Measurements from ENCODE around the gene RPL32.

Gene RPL32

DNA sequence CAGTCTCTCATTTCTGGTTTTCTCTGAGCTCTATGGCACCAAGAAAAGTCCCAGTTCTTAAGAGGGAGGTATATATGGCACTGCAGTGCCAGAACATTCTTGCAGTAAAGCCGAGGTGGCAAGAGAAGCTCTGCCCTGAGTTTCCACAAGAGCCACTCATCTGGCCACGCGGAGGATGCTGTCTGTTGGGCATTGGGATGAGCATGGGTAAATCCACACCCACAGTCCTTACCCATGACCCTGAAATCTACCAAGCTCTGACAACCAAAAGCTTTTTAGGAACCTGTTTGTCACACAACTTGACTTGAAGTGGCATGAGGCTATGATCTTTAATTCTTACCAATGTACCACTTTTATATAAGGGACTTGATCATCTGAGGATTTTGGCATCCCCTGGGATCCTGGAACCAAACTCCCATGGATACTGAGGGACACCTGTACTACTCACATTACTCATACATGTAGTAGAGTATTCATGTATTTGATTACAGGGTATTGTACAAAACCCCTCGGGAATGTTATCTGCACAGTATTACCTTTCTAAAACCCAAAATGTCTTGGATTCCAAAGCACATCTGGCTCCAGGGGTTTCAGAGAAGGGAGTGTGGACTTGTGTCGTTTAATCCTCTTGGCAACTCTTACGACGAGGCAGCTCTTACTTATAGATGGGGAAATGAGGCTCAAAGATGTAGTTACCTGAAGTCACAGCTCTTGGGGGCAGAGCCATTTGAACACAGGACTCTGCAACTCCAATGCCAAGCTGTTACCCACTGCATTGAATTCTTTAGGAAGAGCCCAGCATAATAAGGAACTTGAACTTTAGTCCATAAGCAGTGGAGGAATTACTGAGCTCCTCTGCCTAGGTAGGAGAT is 8.8 kb downstream of the RPL32 start:
- no peak for DNase-seq

DNA sequence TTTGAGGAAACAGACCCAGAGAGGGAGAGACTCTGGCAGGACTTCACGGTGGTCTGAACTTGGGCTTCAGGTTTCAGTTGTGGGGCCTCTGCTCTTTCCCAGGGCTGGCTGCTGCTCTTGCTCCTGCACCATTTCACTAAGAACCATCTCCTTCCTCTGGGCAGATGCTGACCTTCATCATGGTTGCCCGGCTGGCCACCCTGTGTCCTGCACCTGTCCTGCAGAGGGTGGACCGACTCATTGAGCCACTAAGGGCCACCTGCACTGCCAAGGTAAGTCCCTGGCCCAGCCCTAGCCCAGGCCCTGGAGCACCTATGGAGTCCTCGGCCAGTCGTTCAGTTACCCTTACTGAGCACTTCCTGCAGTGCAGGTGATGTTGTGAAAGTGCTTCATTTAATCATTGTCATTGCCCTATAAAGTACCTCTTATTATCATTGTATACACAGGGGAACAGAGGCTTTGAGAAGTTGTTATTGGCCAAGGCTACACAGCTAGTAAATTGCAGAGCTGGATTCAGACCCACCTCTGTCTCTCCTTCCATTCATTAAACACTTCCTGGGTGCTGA is 10.0 kb downstream of the RPL32 start:
- DNase-seq: no peak

DNA sequence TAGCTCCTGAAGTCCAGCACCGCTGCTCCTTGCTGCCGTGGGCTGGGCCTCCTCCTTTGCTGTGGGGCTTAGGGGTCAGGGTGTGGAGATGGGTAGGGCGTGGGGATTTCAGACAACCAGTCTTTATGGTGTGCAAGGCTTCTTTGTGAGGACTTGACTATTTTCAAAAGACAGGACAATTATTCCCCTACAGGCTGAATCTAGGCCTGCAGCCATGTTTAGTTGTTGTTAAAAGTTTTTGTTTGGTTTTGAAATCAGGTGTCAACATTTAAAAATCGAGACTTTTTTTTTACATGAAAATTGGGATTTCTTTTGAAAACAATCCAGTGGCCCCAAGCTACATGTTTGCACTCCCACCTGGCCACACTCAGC is 10.6 kb downstream of the RPL32 start:
- no peak for DNase-seq

DNA sequence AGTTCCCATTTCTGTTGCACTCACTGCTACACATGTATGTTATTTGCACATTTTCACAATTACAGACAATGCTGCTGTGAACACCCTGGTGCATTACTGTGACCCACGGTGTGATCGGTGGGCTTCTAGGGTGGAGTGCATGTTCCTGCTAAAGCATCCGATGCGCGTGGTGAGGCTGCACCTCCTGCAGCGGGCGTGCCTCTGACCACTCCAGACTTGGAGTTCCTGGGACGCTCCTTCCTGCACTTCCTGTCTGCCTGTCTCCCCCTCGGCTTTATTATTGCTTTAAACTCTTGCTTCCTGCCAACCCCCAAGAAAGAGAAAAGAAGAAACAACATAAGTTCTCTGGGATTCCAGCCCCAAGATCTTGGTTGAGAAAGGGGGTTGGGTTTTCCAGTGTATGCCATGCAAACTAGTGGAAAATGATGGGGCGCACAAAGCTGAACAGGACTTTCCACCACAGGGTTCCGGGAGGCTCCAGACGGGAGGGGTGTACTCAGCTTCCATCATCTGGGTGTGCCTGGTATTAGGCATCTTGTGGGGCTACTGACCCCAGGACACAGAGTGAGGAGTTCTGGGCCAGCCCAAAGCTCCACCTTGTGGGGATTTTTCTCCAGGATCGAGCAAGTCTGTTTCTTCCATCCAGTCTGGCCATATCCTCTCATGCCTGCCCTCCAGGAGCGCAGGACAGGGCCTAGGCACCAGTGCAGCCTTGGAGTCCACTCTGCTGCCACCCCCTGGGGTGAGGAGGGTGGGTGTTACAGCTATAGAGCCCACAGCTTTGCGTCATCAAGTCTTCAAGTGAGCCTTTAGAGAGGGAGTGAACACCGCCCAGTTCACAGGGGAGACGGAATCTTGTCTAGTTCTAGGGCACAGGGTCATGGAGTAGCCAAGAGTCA is 11.2 kb downstream of the RPL32 start:
- DNase-seq: no peak

- no peak for DNase-seq
These were observed 12.0 kb downstream of the RPL32 start for GRCh38 chr3:12829404-12829803.

DNA sequence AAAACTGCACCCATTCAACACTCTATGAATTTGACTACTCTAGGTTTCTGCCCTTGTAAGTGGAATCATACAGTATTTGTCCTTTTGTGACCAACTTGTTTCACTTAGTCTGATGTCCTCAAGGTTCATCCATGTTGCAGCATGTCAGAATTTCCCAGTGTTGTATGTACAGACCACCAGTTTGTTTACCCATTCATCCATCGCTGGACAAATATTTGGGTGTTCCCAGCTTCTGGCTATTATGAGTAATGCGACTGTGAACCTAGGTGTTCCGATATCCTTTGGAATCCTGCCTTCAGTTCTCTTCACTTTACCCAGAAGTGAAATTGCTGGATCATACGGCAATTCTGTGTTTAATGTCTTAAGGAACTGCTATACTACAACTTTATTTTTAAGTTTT is 12.6 kb downstream of the RPL32 start:
- no peak for DNase-seq

GRCh38 chr3:12825156-12825555 is 16.2 kb downstream of the RPL32 start:
- DNase-seq: no peak

- no peak for DNase-seq
These were observed 17.1 kb downstream of the RPL32 start for GRCh38 chr3:12824299-12824698.

- no peak for DNase-seq
These were observed 18.5 kb downstream of the RPL32 start for GRCh38 chr3:12822725-12823373.

DNA sequence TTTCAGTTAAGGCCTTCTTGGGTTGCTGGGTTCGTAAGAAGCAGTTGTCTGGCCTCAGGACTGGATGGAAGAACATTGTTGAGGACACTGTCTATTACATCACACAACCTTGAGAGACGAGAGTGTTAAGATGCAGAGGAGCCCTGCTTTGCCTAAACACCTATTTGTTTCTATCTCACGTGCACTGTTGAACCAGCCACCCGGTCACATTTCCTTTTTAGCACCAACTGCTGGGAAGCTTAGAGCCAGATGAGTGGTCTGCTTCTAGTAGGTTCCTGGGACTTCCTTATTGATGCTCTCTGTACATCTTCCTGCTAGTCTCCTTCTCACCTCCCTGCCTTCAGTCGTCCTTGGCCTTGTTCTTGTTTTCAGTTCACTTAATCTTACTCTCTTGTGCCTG is 22.6 kb downstream of the RPL32 start:
- DNase-seq: no peak

DNA sequence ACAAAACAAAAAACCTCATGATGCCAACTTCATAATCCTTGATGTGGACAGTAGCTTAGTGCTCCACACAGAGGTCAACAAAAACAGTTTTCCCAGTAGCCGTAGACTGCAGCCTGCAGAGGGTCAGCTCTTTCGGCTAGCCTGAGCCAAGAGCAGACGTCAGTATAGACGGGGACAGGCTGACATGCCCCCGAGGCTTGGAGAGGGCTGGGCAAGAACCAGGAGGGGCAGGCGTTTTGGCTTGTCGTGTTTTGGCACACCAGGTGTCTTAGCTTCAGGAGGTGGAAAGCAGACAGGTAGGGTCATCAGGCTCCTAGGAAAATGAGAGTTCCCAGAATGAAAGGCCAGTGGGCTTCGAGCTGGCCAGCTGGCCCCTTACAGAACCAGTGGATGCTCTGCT is 23.1 kb downstream of the RPL32 start:
- no peak for DNase-seq

- no peak for DNase-seq
These were observed 24.0 kb downstream of the RPL32 start for GRCh38 chr3:12817343-12817710.

DNA sequence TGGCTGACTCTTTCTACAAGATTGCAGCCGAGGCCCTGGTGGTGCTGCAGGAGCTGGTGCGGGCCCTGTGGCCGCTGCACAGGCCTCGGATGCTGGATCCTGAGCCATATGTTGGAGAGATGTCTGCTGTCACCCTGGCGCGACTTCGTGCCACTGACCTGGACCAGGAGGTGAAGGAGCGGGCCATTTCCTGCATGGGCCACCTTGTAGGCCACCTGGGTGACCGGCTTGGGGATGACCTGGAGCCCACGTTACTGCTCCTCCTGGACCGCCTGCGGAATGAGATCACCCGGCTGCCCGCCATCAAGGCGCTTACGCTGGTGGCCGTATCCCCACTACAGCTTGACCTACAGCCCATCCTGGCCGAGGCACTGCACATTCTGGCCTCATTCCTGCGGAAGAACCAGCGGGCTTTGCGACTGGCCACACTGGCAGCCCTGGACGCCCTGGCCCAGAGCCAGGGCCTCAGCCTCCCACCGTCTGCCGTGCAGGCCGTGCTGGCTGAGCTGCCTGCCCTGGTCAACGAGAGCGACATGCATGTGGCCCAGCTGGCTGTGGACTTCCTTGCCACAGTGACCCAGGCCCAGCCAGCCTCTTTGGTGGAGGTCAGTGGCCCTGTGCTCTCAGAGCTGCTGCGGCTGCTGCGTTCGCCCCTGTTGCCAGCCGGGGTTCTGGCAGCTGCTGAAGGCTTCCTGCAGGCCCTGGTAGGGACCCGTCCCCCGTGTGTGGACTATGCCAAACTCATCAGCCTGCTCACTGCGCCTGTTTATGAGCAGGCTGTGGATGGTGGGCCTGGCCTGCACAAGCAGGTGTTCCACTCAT is 24.6 kb downstream of the RPL32 start:
- no peak for DNase-seq

DNA sequence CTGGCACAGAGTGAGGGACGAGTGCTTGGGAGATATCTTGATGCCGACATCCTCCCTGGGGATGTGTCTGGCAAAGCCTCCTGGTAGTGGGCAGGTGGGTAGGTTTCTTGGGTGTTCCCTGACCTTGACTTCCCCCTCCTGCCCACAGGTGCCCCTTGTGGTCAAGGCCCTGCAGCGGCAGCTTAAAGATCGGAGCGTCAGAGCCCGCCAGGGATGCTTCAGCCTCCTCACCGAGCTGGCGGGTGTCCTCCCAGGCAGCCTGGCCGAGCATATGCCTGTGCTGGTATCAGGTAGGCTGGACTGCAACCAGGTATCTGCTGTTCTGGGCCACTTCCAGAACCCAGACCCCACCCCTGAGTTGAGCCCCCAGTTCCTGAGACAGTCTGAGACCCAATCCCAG is 25.6 kb downstream of the RPL32 start:
- no peak for DNase-seq

DNA sequence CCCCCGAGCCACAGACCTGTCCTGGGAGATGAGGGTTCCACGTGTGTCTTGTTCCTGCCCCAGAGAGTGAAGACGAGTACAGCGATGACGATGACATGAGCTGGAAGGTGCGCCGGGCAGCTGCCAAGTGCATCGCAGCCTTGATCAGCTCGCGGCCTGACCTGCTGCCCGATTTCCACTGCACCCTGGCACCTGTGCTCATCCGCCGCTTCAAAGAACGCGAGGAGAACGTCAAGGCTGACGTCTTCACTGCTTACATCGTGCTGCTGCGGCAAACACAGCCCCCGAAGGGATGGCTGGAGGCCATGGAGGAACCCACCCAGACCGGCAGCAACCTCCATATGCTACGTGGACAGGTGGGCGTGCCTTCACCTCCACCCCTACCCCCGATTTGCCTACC is 26.3 kb downstream of the RPL32 start:
- DNase-seq: no peak

DNA sequence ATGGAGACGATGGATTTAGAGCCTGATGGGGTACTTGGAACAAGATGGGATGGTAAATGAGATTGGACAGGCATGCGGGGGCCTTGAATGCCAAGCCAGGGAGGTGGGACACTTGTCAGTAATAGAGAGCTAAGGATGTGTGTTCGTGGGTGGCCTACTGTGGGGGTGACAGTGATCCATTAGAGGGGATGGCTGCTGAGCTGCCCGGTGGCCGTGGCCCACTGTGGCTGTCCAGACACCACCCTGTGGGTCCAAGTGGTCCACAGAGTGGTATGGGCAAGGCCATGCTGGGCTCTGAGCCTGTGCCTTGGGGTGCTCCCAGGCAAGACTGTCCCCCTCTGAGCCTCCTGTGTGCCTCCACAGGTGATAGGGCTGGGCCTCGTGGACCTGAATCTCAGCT is 27.4 kb downstream of the RPL32 start:
- DNase-seq: no peak

- DNase-seq: no peak
These were observed 28.6 kb downstream of the RPL32 start for GRCh38 chr3:12812812-12813211.

DNA sequence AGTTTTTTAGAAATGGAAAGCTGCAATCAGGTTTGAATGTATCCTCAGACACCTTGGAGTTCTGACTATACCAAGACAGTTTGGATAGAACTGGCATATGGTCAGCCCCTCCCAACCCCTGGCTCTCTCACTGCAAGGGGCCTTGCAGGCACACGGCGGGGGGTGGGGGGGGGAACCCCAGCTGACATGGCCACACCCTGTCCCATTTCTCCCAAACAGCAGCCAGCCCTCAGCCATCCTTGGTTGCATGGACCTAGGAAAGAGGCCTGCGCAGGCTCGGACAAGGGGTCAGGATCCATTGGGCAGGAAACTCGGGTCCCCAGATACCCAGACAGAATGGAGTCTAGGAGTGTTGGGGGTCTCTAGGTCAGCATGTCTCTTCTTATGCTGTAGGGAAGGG is 30.4 kb downstream of the RPL32 start:
- DNase-seq: no peak

DNA sequence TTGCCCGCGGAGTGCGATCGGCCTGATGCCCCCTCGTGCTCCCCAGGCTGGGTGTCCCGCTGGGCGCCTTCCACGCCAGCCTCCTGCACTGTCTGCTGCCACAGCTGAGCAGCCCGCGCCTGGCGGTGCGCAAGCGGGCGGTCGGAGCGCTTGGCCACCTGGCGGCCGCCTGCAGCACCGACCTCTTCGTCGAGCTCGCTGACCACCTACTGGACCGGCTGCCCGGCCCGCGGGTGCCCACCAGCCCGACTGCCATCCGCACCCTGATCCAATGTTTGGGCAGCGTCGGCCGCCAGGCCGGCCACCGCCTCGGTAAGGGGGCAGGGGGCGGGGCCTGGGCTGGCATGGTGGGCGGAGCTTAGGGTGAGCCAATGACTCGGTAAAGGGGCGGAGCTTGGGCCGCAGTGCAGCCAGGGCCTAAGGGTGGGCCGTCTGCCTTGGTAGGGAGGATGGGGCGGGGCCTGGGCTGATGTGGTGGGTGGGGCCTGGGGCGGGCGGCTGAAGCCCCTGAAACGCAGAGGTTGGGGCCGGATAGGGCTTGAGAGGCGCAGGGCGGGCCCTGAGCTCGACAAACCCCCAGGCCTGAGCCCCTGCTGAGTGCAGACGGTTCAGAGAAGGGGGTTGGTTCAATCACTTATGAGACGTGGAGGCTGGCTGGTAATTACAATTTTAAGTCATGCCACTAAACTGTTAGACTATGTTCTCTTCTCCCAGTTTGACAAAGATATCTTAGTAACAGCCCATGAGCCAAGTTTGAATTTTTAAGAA is 31.2 kb downstream of the RPL32 start:
- peak; percentile 88 to 93 (median 91) for DNase-seq

- DNase-seq: no peak
These were observed 31.9 kb downstream of the RPL32 start for GRCh38 chr3:12809435-12809834.

GRCh38 chr3:12809001-12809400 is 32.4 kb downstream of the RPL32 start:
- DNase-seq: no peak

All from T-helper 2 cell (primary cell).